Endodermal cell (in vitro differentiated cells): ENCODE results near the gene ROR1. TPM values are rescaled to one million over a fixed set of nuclear protein-coding genes. Genes with fewer than 3 reads are reported as not detected.

ENCODE experiments used
- DNase-seq: peaks from one replicate; pipeline ENCODE4 v3.0.0-alpha.2; 2017
- H3K27ac ChIP-seq: 2 replicates; pipeline ENCODE4 v1.5.1; 2013; ENCODE audit warnings: mild to moderate bottlenecking, low read depth, low read length, moderate library complexity
- H3K27me3 ChIP-seq: 2 replicates; pipeline ENCODE4 v1.6.1; 2013; ENCODE audit warnings: mild to moderate bottlenecking, low read length, moderate library complexity; ENCODE audit not compliant: insufficient read depth, control insufficient read depth, poor library complexity, severe bottlenecking
- H3K36me3 ChIP-seq: 2 replicates; pipeline ENCODE4 v1.7.0; 2013; ENCODE audit warnings: mild to moderate bottlenecking, low read length, moderate library complexity; ENCODE audit not compliant: control insufficient read depth, insufficient read depth
- H3K4me1 ChIP-seq: one replicate; pipeline ENCODE4 v1.7.0; 2013; ENCODE audit warnings: low read length; ENCODE audit not compliant: control insufficient read depth, insufficient read depth
- H3K4me3 ChIP-seq: 2 replicates; pipeline ENCODE4 v1.5.1; 2013; ENCODE audit warnings: mild to moderate bottlenecking, low read length, moderate library complexity
- H3K9ac ChIP-seq: 2 replicates; pipeline ENCODE4 v1.6.1; 2013; ENCODE audit warnings: mild to moderate bottlenecking, low read length, moderate library complexity; ENCODE audit not compliant: poor library complexity, severe bottlenecking; ENCODE audit errors: extremely low read depth
- H3K9me3 ChIP-seq: 2 replicates; pipeline ENCODE4 v1.6.1; 2013; ENCODE audit warnings: mild to moderate bottlenecking, low read length, moderate library complexity; ENCODE audit not compliant: control insufficient read depth
- H3K27ac Mint-ChIP-seq: 2 replicates; pipeline ENCODE4 v1.8.0; 2020; ENCODE audit warnings: mixed read lengths
- H3K27me3 Mint-ChIP-seq: 2 replicates; pipeline ENCODE4 v1.8.0; 2021; ENCODE audit warnings: mild to moderate bottlenecking, mixed read lengths; ENCODE audit not compliant: insufficient read depth
- H3K36me3 Mint-ChIP-seq: 2 replicates; pipeline ENCODE4 v1.8.0; 2020; ENCODE audit warnings: low read depth, mixed read lengths
- H3K4me1 Mint-ChIP-seq: 2 replicates; pipeline ENCODE4 v1.8.0; 2020; ENCODE audit warnings: mixed read lengths
- H3K4me3 Mint-ChIP-seq: 2 replicates; pipeline ENCODE4 v1.8.0; 2020; ENCODE audit warnings: mild to moderate bottlenecking, moderate library complexity, mixed read lengths
- H3K9me3 Mint-ChIP-seq: 2 replicates; pipeline ENCODE4 v1.8.0; 2020; ENCODE audit warnings: mild to moderate bottlenecking, mixed read lengths
- WGBS, 2 experiments: methylation state at CpG; one replicate each; pipeline versions ENCODE4 v1.1.5 to v1.1.7; 2013; ENCODE audit warnings: missing lambda C conversion rate in 2 of 2, mixed read lengths in 1 of 2; ENCODE audit not compliant: insufficient coverage in 1 of 2, insufficient read length in 1 of 2; 5-methylcytosine and 5-hydroxymethylcytosine counted together
- total RNA-seq, 2 donors: library from RNA; stranded (reverse); fragmentation: NEBNext Ultra II Directional in 1 of 2; extraction: Animal tissue kit (Norgen Biotek cat#: 25700) in 1 of 2; gene quantifications; 2 replicates in 1 of 2; 3 replicates in 1 of 2; pipeline ENCODE4 v1.2.1, GENCODE V29; 2021
- TF ChIP-seq, protein P1 (sequence below): fragments of 200-600 bp; sonication (generic); conservative IDR thresholded peaks from 2 replicates; pipeline ENCODE4 v1.5.0; 2021; ENCODE audit warnings: antibody characterized with exemption, mild to moderate bottlenecking

ROR1 gene
- total RNA-seq, 2 donors from 2014 or later = 77.4 to 77.9 TPM

- 88 to 100% methylated on average over 1 of the region's 1 CpG for WGBS, 2 experiments
- Mint-ChIP-seq H3K9me3 (peaks cover 1% of the 10 kb centered on the region), H3K4me3 (no peak overlapping the region), H3K4me1 (peaks cover 67% of the 10 kb centered on the region), H3K36me3 (peaks cover 13% of the 10 kb centered on the region), H3K27me3 (no peaks in the 10 kb centered on the region), H3K27ac (no peak overlapping the region)
- no peak for DNase-seq
- no peaks in the 10 kb centered on the region for H3K36me3 ChIP-seq
- no peak overlapping the region for H3K9ac ChIP-seq
- H3K4me3 ChIP-seq = no peak overlapping the region
- TF ChIP-seq, protein P1, sequence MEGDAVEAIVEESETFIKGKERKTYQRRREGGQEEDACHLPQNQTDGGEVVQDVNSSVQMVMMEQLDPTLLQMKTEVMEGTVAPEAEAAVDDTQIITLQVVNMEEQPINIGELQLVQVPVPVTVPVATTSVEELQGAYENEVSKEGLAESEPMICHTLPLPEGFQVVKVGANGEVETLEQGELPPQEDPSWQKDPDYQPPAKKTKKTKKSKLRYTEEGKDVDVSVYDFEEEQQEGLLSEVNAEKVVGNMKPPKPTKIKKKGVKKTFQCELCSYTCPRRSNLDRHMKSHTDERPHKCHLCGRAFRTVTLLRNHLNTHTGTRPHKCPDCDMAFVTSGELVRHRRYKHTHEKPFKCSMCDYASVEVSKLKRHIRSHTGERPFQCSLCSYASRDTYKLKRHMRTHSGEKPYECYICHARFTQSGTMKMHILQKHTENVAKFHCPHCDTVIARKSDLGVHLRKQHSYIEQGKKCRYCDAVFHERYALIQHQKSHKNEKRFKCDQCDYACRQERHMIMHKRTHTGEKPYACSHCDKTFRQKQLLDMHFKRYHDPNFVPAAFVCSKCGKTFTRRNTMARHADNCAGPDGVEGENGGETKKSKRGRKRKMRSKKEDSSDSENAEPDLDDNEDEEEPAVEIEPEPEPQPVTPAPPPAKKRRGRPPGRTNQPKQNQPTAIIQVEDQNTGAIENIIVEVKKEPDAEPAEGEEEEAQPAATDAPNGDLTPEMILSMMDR = no peak
- H3K27ac ChIP-seq = no peak overlapping the region
- peaks cover 18% of the 10 kb centered on the region for H3K4me1 ChIP-seq
- H3K9me3 ChIP-seq = no peaks in the 10 kb centered on the region
- H3K27me3 ChIP-seq = no peaks in the 10 kb centered on the region
Measured at GRCh38 chr1:63831409-63831808, 57.6 kb downstream of the ROR1 start.

GRCh38 chr1:63833363-63834119, 59.7 kb downstream of the ROR1 start:
- DNase-seq = no peak
- H3K4me3 Mint-ChIP-seq = no peak overlapping the region
- peaks cover 64% of the 10 kb centered on the region for H3K4me1 Mint-ChIP-seq
- H3K27ac Mint-ChIP-seq = peak overlapping the region; percentile 53
- no peaks in the 10 kb centered on the region for H3K9me3 ChIP-seq
- no peaks in the 10 kb centered on the region for H3K36me3 ChIP-seq
- no peak overlapping the region for H3K27ac ChIP-seq
- peaks cover 18% of the 10 kb centered on the region for H3K4me1 ChIP-seq
- TF ChIP-seq, protein P1 = no peak
- H3K36me3 Mint-ChIP-seq = peaks cover 13% of the 10 kb centered on the region
- H3K9me3 Mint-ChIP-seq = no peaks in the 10 kb centered on the region
- whole genome bisulfite sequencing, 2 experiments = 74 to 85% methylated on average over 4 to 7 of the region's 7 CpGs
- no peaks in the 10 kb centered on the region for H3K27me3 ChIP-seq
- H3K27me3 Mint-ChIP-seq = no peaks in the 10 kb centered on the region
- no peak overlapping the region for H3K4me3 ChIP-seq
- no peak overlapping the region for H3K9ac ChIP-seq

DNA sequence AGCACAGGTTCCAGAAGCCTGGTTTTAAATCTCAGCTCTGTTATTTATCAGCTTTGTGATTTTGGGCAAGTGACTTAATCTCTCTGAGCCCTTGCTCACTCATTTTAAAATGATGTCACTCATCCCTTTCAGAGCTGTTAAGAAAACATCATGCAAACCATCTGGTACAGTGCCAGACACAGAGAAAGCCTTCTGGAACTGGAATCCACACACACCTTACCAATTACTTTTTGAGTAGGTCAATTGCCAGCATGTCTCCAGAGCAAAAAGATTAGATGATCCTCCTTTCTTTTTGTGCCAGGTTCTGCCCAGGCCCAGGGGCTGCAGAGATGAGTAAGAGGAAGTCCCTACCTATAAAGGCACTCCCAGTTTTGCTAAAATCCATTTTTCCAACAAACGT, 61.3 kb downstream of the ROR1 start:
- H3K4me3 ChIP-seq = no peak overlapping the region
- DNase-seq = no peak
- H3K27me3 ChIP-seq = no peaks in the 10 kb centered on the region
- H3K27ac Mint-ChIP-seq = peak overlapping the region; percentile 53
- 97 to 100% methylated on average over 1 of the region's 1 CpG for whole genome bisulfite sequencing, 2 experiments
- TF ChIP-seq, protein P1 = no peak
- H3K36me3 ChIP-seq = no peaks in the 10 kb centered on the region
- no peak overlapping the region for H3K4me3 Mint-ChIP-seq
- H3K9ac ChIP-seq = no peak overlapping the region
- H3K9me3 Mint-ChIP-seq = no peaks in the 10 kb centered on the region
- peaks cover 18% of the 10 kb centered on the region for H3K4me1 ChIP-seq
- peaks cover 64% of the 10 kb centered on the region for H3K4me1 Mint-ChIP-seq
- no peaks in the 10 kb centered on the region for H3K9me3 ChIP-seq
- H3K27me3 Mint-ChIP-seq = no peaks in the 10 kb centered on the region
- no peak overlapping the region for H3K27ac ChIP-seq
- H3K36me3 Mint-ChIP-seq = peaks cover 8% of the 10 kb centered on the region
